Measurements from ENCODE around the gene ZFP36L1.

GRCh38 chr14:68749487-68750475 is 43.1 kb downstream of the ZFP36L1 start:
- no peak for TF ChIP-seq CTCF (IDR thresholded peaks at IDR 0.05)
- TF ChIP-seq POLR2A (IDR thresholded peaks at IDR 0.05): no peak
